ENCODE measurements around the gene DTX3.

Gene DTX3

DNA sequence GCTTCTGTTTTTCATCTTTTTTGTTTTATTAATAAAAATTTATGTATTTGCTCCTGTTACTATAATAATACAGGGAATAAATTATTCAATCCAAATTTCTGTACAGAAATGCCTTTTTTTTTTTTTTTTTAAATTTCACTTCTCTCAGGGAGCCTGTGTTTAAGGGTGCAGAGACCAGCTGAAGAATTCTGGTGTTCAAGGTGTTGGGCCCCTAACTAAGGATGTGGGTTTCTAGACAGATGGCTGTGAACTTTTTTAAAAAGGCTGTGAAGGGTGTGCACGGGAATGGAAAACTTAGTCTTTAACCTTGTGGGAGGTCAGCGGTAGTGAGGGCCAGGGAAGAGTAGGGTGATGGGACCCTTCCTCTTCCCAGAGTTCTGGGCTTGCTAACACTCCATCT lies 1.3 kb upstream of the DTX3 start:
- DNase-seq (ENCODE audit: low read depth, low spot score): no peak
- no peak overlapping the region for H3K4me3 ChIP-seq (ENCODE audit: insufficient read length, low read depth)
- H3K36me3 ChIP-seq (ENCODE audit: insufficient read depth, insufficient read length, low read length): peaks cover 66% of the 10 kb centered on the region
- H3K27me3 ChIP-seq (ENCODE audit: insufficient read depth, insufficient read length): no peaks in the 10 kb centered on the region
- TF ChIP-seq SUZ12 (IDR thresholded peaks at IDR 0.05; ENCODE audit: extremely low read depth, insufficient read depth, insufficient read length): no peak
- TF ChIP-seq YY1 (IDR thresholded peaks at IDR 0.05; ENCODE audit: insufficient read depth, insufficient read length): no peak
- no peak for TF ChIP-seq ZNF274 (IDR thresholded peaks at IDR 0.05; ENCODE audit: low read depth, low read length)
- peak overlapping the region; percentile 66 for H3K9ac ChIP-seq (ENCODE audit: insufficient read length, low read depth)
- H3K9me3 ChIP-seq (ENCODE audit: insufficient read depth, low read length): no peaks in the 10 kb centered on the region
- H3K4me1 ChIP-seq (ENCODE audit: insufficient read depth, insufficient read length): peaks cover 3% of the 10 kb centered on the region

DNA sequence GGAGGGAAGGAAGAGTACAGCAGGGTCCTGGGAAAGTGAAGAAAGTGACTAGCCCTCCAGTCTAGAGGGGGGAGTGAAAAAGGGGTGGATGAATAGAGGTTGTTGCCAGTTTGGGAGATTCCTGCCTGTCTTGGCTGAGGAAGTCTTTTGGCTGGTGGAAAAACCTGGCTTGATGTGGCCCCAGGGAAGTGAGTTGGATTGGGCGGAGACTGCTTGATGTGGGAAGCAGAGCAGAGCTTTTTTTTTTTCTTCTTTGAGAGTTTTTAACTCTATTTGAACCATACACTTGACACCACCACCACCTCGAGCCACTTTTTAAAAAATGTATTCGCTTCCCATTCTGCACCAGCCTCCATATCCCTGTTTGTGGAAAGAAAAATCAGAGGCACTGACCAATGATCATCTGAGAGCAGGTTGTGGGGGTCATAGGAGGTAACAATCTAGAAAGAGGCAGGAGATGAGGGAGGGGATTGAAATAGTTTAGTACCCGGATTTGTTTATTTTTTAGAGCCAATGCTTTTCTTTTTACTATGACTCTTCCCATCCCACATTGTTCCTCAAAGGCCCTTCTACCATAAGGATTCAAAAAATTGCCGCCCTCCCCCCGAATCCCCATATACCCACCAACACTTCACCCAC lies 690 bp upstream of the DTX3 start:
- no peak for TF ChIP-seq YY1 (IDR thresholded peaks at IDR 0.05; ENCODE audit: insufficient read depth, insufficient read length)
- no peak for TF ChIP-seq ZNF274 (IDR thresholded peaks at IDR 0.05; ENCODE audit: low read depth, low read length)
- no peak for TF ChIP-seq SUZ12 (IDR thresholded peaks at IDR 0.05; ENCODE audit: extremely low read depth, insufficient read depth, insufficient read length)
- Histone ChIP-seq H3K4me1 (ENCODE audit: insufficient read depth, insufficient read length) (peaks cover 7% of the 10 kb centered on the region), H3K9me3 (ENCODE audit: insufficient read depth, low read length) (no peaks in the 10 kb centered on the region), H3K9ac (ENCODE audit: insufficient read length, low read depth) (peak overlapping the region; percentile 94), H3K36me3 (ENCODE audit: insufficient read depth, insufficient read length, low read length) (peaks cover 68% of the 10 kb centered on the region), H3K27me3 (ENCODE audit: insufficient read depth, insufficient read length) (no peaks in the 10 kb centered on the region), H3K4me3 (ENCODE audit: insufficient read length, low read depth) (peak overlapping the region; percentile 86)
- no peak for DNase-seq (ENCODE audit: low read depth, low spot score)

DNA sequence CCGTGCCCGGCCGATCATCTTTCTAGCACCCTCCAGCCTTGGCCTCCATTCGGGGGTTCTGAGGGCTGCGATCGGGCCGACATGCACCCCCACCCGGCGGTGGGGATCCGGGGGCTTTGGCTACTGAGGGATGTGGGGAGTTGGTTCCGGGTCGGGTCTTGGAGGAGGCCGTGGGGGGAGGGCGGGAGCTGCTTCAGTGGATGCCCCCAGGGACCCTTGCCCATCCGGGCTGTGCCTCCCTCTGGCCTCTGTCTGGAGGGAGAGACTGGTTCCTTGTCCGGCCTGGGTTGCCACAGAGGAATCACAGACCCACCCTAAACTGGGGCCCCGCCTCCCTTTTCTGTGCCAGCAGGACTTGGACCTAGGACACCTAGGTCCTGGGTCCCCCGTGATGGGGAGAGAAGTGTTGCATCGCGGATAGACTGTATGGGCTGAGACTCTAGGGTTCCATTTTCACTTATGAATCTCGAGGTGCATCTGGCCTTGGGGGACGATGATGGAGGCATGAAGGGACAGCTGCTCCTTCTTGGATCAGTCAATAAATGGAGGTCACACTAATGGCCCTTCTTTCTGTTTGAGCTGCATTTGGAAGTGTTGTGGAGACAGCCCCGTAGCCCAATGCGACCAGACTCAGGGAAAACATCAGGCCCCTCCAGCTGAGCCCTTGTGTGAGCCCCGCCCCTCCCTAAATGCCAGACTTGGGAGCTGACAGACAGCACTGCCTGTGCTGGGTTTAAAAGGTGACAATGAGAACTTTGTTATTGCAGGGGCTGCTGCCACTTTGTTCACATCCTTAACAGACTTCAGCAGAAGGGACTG lies 577 bp downstream of the DTX3 start:
- no peak for DNase-seq (ENCODE audit: low read depth, low spot score)
- no peaks in the 10 kb centered on the region for H3K9me3 ChIP-seq (ENCODE audit: insufficient read depth, low read length)
- peaks cover 8% of the 10 kb centered on the region for H3K4me1 ChIP-seq (ENCODE audit: insufficient read depth, insufficient read length)
- TF ChIP-seq ZNF274 (IDR thresholded peaks at IDR 0.05; ENCODE audit: low read depth, low read length) (no peak), YY1 (IDR thresholded peaks at IDR 0.05; ENCODE audit: insufficient read depth, insufficient read length) (no peak), SUZ12 (IDR thresholded peaks at IDR 0.05; ENCODE audit: extremely low read depth, insufficient read depth, insufficient read length) (no peak)
- peak overlapping the region; percentile 86 for H3K4me3 ChIP-seq (ENCODE audit: insufficient read length, low read depth)
- H3K27me3 ChIP-seq (ENCODE audit: insufficient read depth, insufficient read length): no peaks in the 10 kb centered on the region
- H3K9ac ChIP-seq (ENCODE audit: insufficient read length, low read depth): peak overlapping the region; percentile 91
- peaks cover 58% of the 10 kb centered on the region for H3K36me3 ChIP-seq (ENCODE audit: insufficient read depth, insufficient read length, low read length)

DNA sequence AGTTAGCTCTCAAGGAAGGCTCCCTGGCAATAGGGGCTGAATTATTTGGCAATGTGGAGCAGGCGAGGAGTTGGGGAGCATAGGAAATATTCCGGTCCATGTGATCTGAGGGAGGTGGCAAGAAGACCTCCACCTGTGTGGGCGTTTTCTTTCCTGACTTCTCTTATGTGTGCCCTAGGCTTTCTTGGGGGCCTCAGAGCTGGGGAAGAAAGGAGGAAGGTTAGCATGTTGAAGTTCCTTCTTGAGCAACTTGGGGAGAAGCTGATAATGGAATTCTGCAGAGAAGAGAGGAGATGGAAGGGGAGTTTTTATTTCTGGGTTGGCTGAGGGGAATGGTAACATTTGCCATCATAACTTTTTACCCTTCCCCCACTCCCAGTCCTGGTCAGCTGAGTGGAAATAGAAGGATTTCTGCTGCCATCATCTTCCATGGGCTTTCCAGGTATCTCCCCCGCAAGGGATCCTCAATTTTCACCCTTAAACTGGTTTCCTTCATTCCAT lies 1.2 kb downstream of the DTX3 start:
- H3K27me3 ChIP-seq (ENCODE audit: insufficient read depth, insufficient read length): no peaks in the 10 kb centered on the region
- H3K36me3 ChIP-seq (ENCODE audit: insufficient read depth, insufficient read length, low read length): peaks cover 52% of the 10 kb centered on the region
- no peaks in the 10 kb centered on the region for H3K9me3 ChIP-seq (ENCODE audit: insufficient read depth, low read length)
- TF ChIP-seq YY1 (IDR thresholded peaks at IDR 0.05; ENCODE audit: insufficient read depth, insufficient read length) (no peak), SUZ12 (IDR thresholded peaks at IDR 0.05; ENCODE audit: extremely low read depth, insufficient read depth, insufficient read length) (no peak), ZNF274 (IDR thresholded peaks at IDR 0.05; ENCODE audit: low read depth, low read length) (no peak)
- H3K4me3 ChIP-seq (ENCODE audit: insufficient read length, low read depth): peak overlapping the region; percentile 86
- no peak for DNase-seq (ENCODE audit: low read depth, low spot score)
- peak overlapping the region; percentile 91 for H3K9ac ChIP-seq (ENCODE audit: insufficient read length, low read depth)
- peaks cover 8% of the 10 kb centered on the region for H3K4me1 ChIP-seq (ENCODE audit: insufficient read depth, insufficient read length)

DNA sequence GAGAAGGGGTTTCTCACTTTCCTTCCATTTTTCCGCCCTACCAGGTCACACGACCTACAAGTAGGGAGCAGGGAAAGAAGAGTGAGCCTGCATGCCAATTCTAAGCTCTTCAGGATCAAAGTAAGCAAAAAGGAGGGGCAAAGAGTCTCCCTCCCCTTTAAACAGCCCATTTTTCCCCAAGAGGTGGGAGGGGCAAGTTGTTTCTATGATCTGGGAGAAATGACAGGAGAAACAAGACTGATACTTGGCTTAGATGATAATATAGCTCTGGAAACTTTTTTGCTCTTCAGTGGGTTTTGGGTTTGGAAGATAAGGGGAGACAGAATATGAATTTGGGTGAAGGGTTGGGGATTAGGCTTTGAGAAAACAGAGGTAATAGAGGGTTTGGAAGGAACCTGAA lies 1.8 kb downstream of the DTX3 start:
- Histone ChIP-seq H3K9me3 (ENCODE audit: insufficient read depth, low read length) (no peaks in the 10 kb centered on the region), H3K27me3 (ENCODE audit: insufficient read depth, insufficient read length) (no peaks in the 10 kb centered on the region), H3K4me1 (ENCODE audit: insufficient read depth, insufficient read length) (peaks cover 8% of the 10 kb centered on the region), H3K4me3 (ENCODE audit: insufficient read length, low read depth) (no peak overlapping the region), H3K36me3 (ENCODE audit: insufficient read depth, insufficient read length, low read length) (peaks cover 46% of the 10 kb centered on the region), H3K9ac (ENCODE audit: insufficient read length, low read depth) (no peak overlapping the region)
- TF ChIP-seq YY1 (IDR thresholded peaks at IDR 0.05; ENCODE audit: insufficient read depth, insufficient read length): no peak
- TF ChIP-seq SUZ12 (IDR thresholded peaks at IDR 0.05; ENCODE audit: extremely low read depth, insufficient read depth, insufficient read length): no peak
- TF ChIP-seq ZNF274 (IDR thresholded peaks at IDR 0.05; ENCODE audit: low read depth, low read length): no peak
- no peak for DNase-seq (ENCODE audit: low read depth, low spot score)

DNA sequence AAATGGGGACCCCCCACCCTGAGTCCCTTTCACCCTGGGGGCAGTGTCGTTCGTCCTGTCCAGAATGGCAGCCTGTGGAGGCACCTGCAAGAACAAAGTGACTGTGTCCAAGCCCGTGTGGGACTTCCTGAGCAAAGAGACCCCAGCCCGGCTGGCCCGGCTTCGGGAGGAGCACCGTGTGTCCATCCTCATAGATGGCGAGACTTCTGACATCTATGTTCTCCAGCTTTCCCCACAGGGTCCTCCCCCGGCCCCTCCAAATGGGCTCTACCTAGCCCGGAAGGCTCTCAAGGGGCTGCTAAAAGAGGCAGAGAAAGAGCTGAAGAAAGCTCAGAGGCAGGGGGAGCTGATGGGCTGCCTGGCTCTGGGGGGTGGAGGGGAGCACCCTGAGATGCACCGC lies 2.2 kb downstream of the DTX3 start:
- Histone ChIP-seq H3K4me3 (ENCODE audit: insufficient read length, low read depth) (no peak overlapping the region), H3K4me1 (ENCODE audit: insufficient read depth, insufficient read length) (peaks cover 8% of the 10 kb centered on the region), H3K9ac (ENCODE audit: insufficient read length, low read depth) (peak overlapping the region; percentile 8), H3K36me3 (ENCODE audit: insufficient read depth, insufficient read length, low read length) (peaks cover 42% of the 10 kb centered on the region), H3K27me3 (ENCODE audit: insufficient read depth, insufficient read length) (no peaks in the 10 kb centered on the region), H3K9me3 (ENCODE audit: insufficient read depth, low read length) (no peaks in the 10 kb centered on the region)
- no peak for DNase-seq (ENCODE audit: low read depth, low spot score)
- TF ChIP-seq ZNF274 (IDR thresholded peaks at IDR 0.05; ENCODE audit: low read depth, low read length) (no peak), SUZ12 (IDR thresholded peaks at IDR 0.05; ENCODE audit: extremely low read depth, insufficient read depth, insufficient read length) (no peak), YY1 (IDR thresholded peaks at IDR 0.05; ENCODE audit: insufficient read depth, insufficient read length) (no peak)
